Epithelial cell of alveolus of lung (primary cell): Measurements from ENCODE around the gene GDF7. TPM values are rescaled to one million over a fixed set of nuclear protein-coding genes. Genes with fewer than 3 reads are reported as not detected.

Experiments used
- total RNA-seq: library from RNA; depleted of rRNA; stranded (reverse); fragments of >200 nt; gene quantifications from 2 replicates; pipeline ENCODE4 v1.2.1, GENCODE V29; 2015

Gene GDF7
- not detected in 2 replicates for total RNA-seq

DNA sequence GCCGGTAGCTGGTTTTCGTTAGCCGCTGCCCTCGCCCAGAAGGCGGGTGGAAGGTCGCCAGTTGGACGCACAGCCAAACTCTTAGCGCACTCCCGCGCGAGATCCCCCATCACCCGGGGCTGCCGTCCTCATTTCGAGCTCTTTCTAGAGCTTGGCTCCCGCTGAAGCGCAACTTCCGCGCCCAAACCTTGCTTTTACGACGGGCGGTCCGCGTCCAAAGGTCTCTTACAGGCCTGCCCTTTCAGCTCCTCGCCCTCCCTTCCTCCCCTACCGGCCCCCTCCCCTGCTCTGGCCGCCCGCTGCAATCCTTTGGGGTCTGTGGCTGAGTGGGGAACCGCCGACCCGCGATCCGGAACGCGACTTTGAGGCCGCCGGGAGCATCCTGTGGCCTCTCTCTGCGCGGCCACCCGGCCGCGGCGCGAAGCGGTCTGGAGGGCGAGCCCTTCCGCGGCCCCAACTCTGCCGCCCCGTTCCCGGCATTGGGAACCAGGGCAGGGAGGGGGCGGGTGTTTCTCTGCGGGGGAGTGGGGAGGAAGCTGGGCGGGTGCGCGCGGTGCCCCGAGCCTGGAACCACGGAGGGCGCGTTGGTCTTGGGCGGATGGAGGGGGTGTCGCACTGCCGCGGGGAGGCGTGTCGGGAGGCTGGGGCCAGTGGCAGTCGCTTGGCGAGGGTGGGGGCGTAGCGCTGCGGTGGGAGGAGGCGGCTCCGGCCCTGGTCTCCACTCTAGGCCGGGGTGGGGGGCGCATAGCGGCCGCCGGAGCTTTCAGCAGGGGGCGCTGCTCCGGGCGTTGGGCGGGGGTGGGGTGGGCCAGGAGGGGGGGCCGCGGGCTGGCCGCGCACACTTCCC, at the start of gene GDF7:
TSS of gene GDF7 (plus strand) at position 841 of the 847 bp plus-strand sequence. CDS start 96 bp downstream, outside the sequence.

DNA sequence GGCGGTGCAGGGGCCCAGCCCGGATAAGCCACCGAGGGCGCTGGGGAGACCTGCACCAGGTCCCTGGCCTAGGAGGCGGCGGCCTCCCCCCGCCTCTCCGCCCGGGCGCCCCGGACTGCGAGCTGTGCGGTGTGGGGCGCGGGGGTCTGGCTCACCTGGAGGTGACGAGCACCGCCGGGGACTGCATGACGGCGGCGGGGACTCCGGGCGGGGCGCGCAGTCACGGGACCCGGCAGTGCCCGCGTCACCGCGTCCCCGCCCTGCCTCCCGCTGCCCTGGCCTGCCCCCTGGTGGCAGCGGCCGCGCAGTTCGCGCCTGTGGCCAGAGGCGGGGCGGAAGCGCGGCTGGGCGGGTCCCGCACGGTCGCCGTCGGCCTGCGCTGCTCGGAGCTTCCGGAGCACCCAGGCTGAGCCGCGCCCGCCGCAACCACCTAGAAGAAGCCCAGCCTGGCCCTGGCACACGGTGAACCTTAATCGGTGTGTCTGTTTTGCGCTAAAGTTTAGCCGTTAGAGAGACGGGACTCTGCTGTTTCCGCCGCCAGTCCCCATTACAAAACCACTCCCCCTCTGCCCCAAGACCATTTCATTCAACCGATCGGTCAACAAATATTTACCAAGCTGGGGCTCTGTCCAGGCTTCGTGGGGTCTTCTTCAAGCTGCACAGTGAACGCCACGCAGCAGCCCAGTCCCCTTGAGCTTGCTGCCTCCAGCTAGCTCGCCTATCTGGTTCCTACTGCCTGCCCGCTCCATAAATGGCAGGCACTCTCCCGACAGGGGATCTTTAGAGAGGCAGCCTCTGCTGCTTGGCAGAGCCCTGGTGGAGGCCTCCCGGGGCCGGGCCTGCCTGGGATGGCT, 15.8 kb upstream of the GDF7 start, which contains the start of gene HS1BP3:
TSS of gene HS1BP3 (minus strand) at position 222 of the 854 bp plus-strand sequence. CDS start at position 187, 35 bp downstream.

Other genes starting within 250 kb of the GDF7 start
- gene RHOB, start 220.1 kb upstream of the GDF7 start, total RNA-seq: 181 and 190 TPM in 2 replicates
- 23.3 and 36.3 TPM in 2 replicates for gene HS1BP3, start 16.0 kb upstream of the GDF7 start, total RNA-seq
- gene LDAH, start 156.0 kb downstream of the GDF7 start, total RNA-seq: 10.3 and 24.0 TPM in 2 replicates